ENCODE results near the gene SP4. TPM values are rescaled to one million over a fixed set of nuclear protein-coding genes. Genes with fewer than 3 reads are reported as not detected.

SP4 gene
- total and polyA plus RNA-seq, 2 experiments from 2014 or later, result 11.9 to 41.6 TPM

- H3K4me3 Mint-ChIP-seq, result no peak overlapping the region
- TF ChIP-seq EZH2phosphoT487 (IDR thresholded peaks at IDR 0.05; ENCODE audit: unreplicated experiment), result no peak
- TF ChIP-seq ZNF462 (CRISPR knock-in tag; IDR thresholded peaks at IDR 0.05), result no peak
- TF ChIP-seq CREB1 (CRISPR knock-in tag; IDR thresholded peaks at IDR 0.05; ENCODE audit: low read depth), result no peak
- no peak for TF ChIP-seq CTCF (conservative IDR thresholded peaks at IDR 0.05; ENCODE audit: low read depth in 2 of 2)
- no peak for TF ChIP-seq ETS1 (IDR thresholded peaks at IDR 0.05)
- no peak for TF ChIP-seq JUNB (IDR thresholded peaks at IDR 0.05; ENCODE audit: unreplicated experiment)
- no peak for TF ChIP-seq REST (IDR thresholded peaks at IDR 0.05; ENCODE audit: unreplicated experiment)
- no peak for TF ChIP-seq ZNF114 (CRISPR knock-in tag; IDR thresholded peaks at IDR 0.05)
- TF ChIP-seq NANOG (IDR thresholded peaks at IDR 0.05; ENCODE audit: borderline replicate concordance), result no peak
- TF ChIP-seq EZH2 (IDR thresholded peaks at IDR 0.05; ENCODE audit: low read depth, unreplicated experiment), result no peak
- no peak for TF ChIP-seq STAT1 (IDR thresholded peaks at IDR 0.05; ENCODE audit: unreplicated experiment)
- no peak for TF ChIP-seq ZNF331 (CRISPR knock-in tag; IDR thresholded peaks at IDR 0.05; ENCODE audit: low read depth)
- no peak for TF ChIP-seq POLR2AphosphoS5 (IDR thresholded peaks at IDR 0.05; ENCODE audit: low read depth)
- no peaks in the 10 kb centered on the region for H3K27me3 ChIP-seq (ENCODE audit: insufficient read depth)
- H3F3A ChIP-seq (replicated peaks; ENCODE audit: low read depth), result no peaks in the 10 kb centered on the region
- H3K4me1 Mint-ChIP-seq, result peaks cover 14% of the 10 kb centered on the region
- peaks cover 3% of the 10 kb centered on the region; the same call in 1 of the 2 replicates for H4K20me1 ChIP-seq (replicated peaks; ENCODE audit: insufficient read depth)
- peak; percentile 45 for ATAC-seq
- peaks cover 68% of the 10 kb centered on the region for H3K36me3 Mint-ChIP-seq (ENCODE audit: low read depth)
- no peaks in the 10 kb centered on the region for H3K27me3 Mint-ChIP-seq (ENCODE audit: insufficient read depth, low read depth, poor library complexity)
- no peak overlapping the region for H3K4me2 ChIP-seq
- no peak overlapping the region for H3K27ac ChIP-seq (ENCODE audit: low read depth)
- H3K9me2 ChIP-seq (ENCODE audit: insufficient read depth), result no peaks in the 10 kb centered on the region
- no peak overlapping the region for H2AFZ ChIP-seq
- no peaks in the 10 kb centered on the region for H3K36me3 ChIP-seq (ENCODE audit: insufficient read depth)
- peaks cover 4% of the 10 kb centered on the region; the same call in 2 of the 3 replicates for H3K9me3 Mint-ChIP-seq
- H3K27ac Mint-ChIP-seq, result no peak overlapping the region
- DNase-seq (ENCODE audit: low spot score), result peak; percentile 24
- peaks cover 11% of the 10 kb centered on the region for H3K4me1 ChIP-seq (ENCODE audit: insufficient read depth)
- H3K4me3 ChIP-seq, result no peak overlapping the region
- peaks cover 3% of the 10 kb centered on the region; the same call in 1 of the 2 replicates for H3K79me2 ChIP-seq (replicated peaks; ENCODE audit: insufficient read depth)
These were observed 72.4 kb downstream of the SP4 start for GRCh38 chr7:21500117-21500832.
